ENCODE measurements around the gene IL24. TPM values are rescaled to one million over a fixed set of nuclear protein-coding genes. Genes with fewer than 3 reads are reported as not detected.

Gene IL24
- total RNA-seq, 1 donor from 2014 or later, result not detected

- DNase-seq (no peak), ATAC-seq (no peak)
- peaks cover 9% of the 10 kb centered on the region for H3K4me1 ChIP-seq
- TF ChIP-seq CTCF (IDR thresholded peaks at IDR 0.05), result no peak
- H3K36me3 ChIP-seq, result no peaks in the 10 kb centered on the region
- no peak overlapping the region for H3K27ac ChIP-seq
- no peaks in the 10 kb centered on the region for H3K27me3 ChIP-seq (ENCODE audit: low read depth)
- no peak overlapping the region for H3K4me3 ChIP-seq
- intact Hi-C loops (cut with DNase I), result loop anchor here (10.0 kb wide), 1 partner anchor 50 kb away; the partner anchor contains the start of gene IL20
- no peaks in the 10 kb centered on the region for H3K9me3 ChIP-seq
Observed at GRCh38 chr1:206915030-206915735, 17.9 kb downstream of the IL24 start.

GRCh38 chr1:206916000-206916709 is 18.9 kb downstream of the IL24 start:
- Histone ChIP-seq H3K36me3 (no peaks in the 10 kb centered on the region), H3K27ac (no peak overlapping the region), H3K4me3 (no peak overlapping the region), H3K27me3 (ENCODE audit: low read depth) (no peaks in the 10 kb centered on the region), H3K9me3 (no peaks in the 10 kb centered on the region), H3K4me1 (peaks cover 13% of the 10 kb centered on the region)
- intact Hi-C loops (cut with DNase I), result loop anchor here (10.0 kb wide), 1 partner anchor 51 kb away; the partner anchor contains the start of gene IL20
- TF ChIP-seq CTCF (IDR thresholded peaks at IDR 0.05), result no peak
- DNase-seq (no peak), ATAC-seq (no peak)

- DNase-seq (no peak), ATAC-seq (no peak)
- H3K36me3 ChIP-seq, result no peaks in the 10 kb centered on the region
- no peak overlapping the region for H3K4me3 ChIP-seq
- H3K4me1 ChIP-seq, result peaks cover 27% of the 10 kb centered on the region
- no peak overlapping the region for H3K27ac ChIP-seq
- no peaks in the 10 kb centered on the region for H3K27me3 ChIP-seq (ENCODE audit: low read depth)
- H3K9me3 ChIP-seq, result no peaks in the 10 kb centered on the region
- no peak for TF ChIP-seq CTCF (IDR thresholded peaks at IDR 0.05)
- intact Hi-C loops (cut with DNase I), result loop anchor here (10.0 kb wide), 1 partner anchor 53 kb away; the partner anchor contains the start of gene IL20
Observed at GRCh38 chr1:206918076-206918475, 20.8 kb downstream of the IL24 start.

GRCh38 chr1:206921772-206922265 is 24.6 kb downstream of the IL24 start, which contains the start of gene FCMR:
FCMR (minus strand) TSS chr1:206921941; CDS start chr1:206921854, 87 bp downstream.
- Histone ChIP-seq H3K27ac (peak within 1 kb of the TSS; percentile 58), H3K9me3 (no peaks in the 10 kb centered on the region), H3K36me3 (no peaks in the 10 kb centered on the region), H3K27me3 (ENCODE audit: low read depth) (no peaks in the 10 kb centered on the region), H3K4me1 (peaks cover 42% of the 10 kb centered on the region), H3K4me3 (peak within 1 kb of the TSS; percentile 35)
- intact Hi-C loops (cut with DNase I), result no loop called here
- DNase-seq, result no peak
- ATAC-seq, result peak; percentile 64 to 70
- TF ChIP-seq CTCF (IDR thresholded peaks at IDR 0.05), result no peak

- Histone ChIP-seq H3K27ac (peak overlapping the region; percentile 58), H3K36me3 (no peaks in the 10 kb centered on the region), H3K4me3 (no peak overlapping the region), H3K9me3 (no peaks in the 10 kb centered on the region), H3K27me3 (ENCODE audit: low read depth) (no peaks in the 10 kb centered on the region), H3K4me1 (peaks cover 42% of the 10 kb centered on the region)
- no peak for DNase-seq
- intact Hi-C loops (cut with DNase I), result no loop called here
- TF ChIP-seq CTCF (IDR thresholded peaks at IDR 0.05), result no peak
- ATAC-seq, result no peak
Observed at GRCh38 chr1:206922524-206922923, 25.3 kb downstream of the IL24 start.
